Effector memory CD8-positive, alpha-beta T cell (primary cell): ENCODE results near the gene RHOBTB3.
"Not testable (repeated sequence)": the region's sequence is repeated elsewhere in the genome, so short reads cannot be mapped to it uniquely, and the experiment has no call there.

Source experiments
- ATAC-seq: fragments of 150-1000 bp; cut with Tn5 transposase; replicated peaks from 2 replicates; pipeline ENCODE4 v1.10.0; 2021; ENCODE audit warnings: mild to moderate bottlenecking, moderate library complexity
- DNase-seq, 3 experiments: peaks; one replicate each; pipeline ENCODE4 v3.0.0; 2021
- H3K27ac Mint-ChIP-seq, 2 donors: one replicate each; pipeline ENCODE4 v1.8.0; 2022; ENCODE audit warnings: mild to moderate bottlenecking in 2 of 2, mixed read lengths in 2 of 2, moderate library complexity in 2 of 2
- H3K27me3 Mint-ChIP-seq, 2 donors: one replicate each; pipeline ENCODE4 v1.8.0; 2022; ENCODE audit warnings: mixed read lengths in 2 of 2
- H3K36me3 Mint-ChIP-seq: one replicate; pipeline ENCODE4 v1.8.0; 2022; ENCODE audit warnings: mild to moderate bottlenecking, moderate library complexity, mixed read lengths; ENCODE audit not compliant: insufficient read depth
- H3K4me1 Mint-ChIP-seq, 2 donors: one replicate each; pipeline ENCODE4 v1.8.0; 2022; ENCODE audit warnings: low read depth in 2 of 2, mixed read lengths in 2 of 2
- H3K4me3 Mint-ChIP-seq, 2 donors: one replicate each; pipeline ENCODE4 v1.8.0; 2022; ENCODE audit warnings: mild to moderate bottlenecking in 2 of 2, mixed read lengths in 2 of 2, moderate library complexity in 2 of 2
- H3K9me3 Mint-ChIP-seq, 2 donors: one replicate each; pipeline ENCODE4 v1.8.0; 2022; ENCODE audit warnings: mixed read lengths in 2 of 2
- total RNA-seq, 9 experiments: gene quantifications; one replicate each; lab custom pipeline; 2026; lab: John Stamatoyannopoulos, UW

The RHOBTB3 gene, protein sequence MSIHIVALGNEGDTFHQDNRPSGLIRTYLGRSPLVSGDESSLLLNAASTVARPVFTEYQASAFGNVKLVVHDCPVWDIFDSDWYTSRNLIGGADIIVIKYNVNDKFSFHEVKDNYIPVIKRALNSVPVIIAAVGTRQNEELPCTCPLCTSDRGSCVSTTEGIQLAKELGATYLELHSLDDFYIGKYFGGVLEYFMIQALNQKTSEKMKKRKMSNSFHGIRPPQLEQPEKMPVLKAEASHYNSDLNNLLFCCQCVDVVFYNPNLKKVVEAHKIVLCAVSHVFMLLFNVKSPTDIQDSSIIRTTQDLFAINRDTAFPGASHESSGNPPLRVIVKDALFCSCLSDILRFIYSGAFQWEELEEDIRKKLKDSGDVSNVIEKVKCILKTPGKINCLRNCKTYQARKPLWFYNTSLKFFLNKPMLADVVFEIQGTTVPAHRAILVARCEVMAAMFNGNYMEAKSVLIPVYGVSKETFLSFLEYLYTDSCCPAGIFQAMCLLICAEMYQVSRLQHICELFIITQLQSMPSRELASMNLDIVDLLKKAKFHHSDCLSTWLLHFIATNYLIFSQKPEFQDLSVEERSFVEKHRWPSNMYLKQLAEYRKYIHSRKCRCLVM
- total RNA-seq = 0.39 to 12.2 (median 1.3) reads per million in 9 experiments

DNA sequence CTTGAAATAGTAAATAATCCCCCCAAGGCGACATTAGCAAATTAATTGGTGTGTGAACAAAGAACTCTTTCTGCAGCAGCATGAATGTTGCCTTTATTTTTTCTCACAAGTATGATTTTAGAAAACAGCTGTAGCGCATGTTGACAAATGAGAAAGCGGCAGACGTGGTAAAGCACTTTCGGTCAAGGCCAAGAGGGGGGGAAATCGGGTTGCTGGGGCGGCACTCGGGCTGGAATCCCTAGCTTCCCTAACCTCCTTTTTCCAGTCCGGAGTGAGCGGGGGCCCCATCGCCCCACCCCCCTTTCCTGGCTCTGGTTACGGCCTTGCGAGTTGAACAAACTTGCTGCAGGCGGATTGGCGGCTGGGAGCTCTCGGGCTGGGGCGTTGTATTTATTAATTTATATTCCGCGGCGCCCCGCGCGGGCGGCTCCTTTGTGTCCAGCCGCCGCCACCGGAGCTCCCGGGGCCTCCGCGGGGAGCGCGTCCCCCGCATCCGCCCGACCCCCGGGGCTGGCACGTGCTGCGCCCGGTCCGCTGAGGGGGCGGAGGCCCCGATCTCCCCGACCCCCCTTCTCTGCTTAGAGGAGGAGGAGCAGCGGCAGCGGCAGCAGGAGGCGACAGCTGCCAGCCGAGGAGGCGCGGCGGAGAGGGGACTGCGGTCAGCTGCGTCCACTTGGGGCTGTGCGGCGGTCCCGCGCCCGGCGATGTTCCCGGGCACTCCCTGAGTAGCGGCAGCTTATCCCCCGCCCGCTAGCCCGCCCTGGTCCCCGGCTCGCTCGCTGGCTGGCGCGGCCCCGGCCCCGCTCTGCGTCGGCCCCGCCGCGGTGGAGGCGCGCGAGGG, at the start of gene RHOBTB3:
TSS of gene RHOBTB3 (plus strand) at position 607 of the 841 bp plus-strand sequence. CDS start 347 bp downstream, outside the sequence.
- ATAC-seq (peak; percentile 74), DNase-seq (peak; percentile 9 to 19 (median 15))
- Mint-ChIP-seq H3K9me3 (no peaks in the 10 kb centered on the region), H3K4me3 (peak within 1 kb of the TSS; percentile 74 to 83), H3K36me3 (no peaks in the 10 kb centered on the region), H3K27me3 (peaks cover 42 to 48% of the 10 kb centered on the region in 2 donors), H3K4me1 (peaks cover 11 to 14% of the 10 kb centered on the region in 2 donors), H3K27ac (no peak within 1 kb of the TSS)

DNA sequence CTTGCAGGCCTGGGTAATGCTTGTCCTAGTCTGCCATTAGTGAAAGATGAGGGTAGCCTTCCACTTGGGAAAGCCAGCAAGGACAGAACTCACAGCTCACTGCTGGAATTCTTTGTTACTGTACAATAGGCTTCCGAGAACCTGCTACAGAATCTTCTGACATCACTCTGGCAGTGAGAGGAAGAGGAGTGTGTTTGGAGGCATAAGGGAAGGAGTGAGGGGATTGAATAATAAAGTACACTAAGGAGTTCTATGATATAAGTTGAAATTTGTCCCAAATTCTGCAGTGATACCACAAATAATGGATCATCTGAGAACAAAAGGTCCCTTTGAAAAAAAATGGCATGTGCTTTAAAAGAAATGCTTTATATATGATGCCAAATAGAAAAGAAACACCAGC, 48.2 kb upstream of the RHOBTB3 start, which contains the start of gene SPATA9:
TSS of gene SPATA9 (minus strand) at position 101 of the 400 bp plus-strand sequence. CDS start 137 bp downstream, outside the sequence.
- no peak for ATAC-seq

DNA sequence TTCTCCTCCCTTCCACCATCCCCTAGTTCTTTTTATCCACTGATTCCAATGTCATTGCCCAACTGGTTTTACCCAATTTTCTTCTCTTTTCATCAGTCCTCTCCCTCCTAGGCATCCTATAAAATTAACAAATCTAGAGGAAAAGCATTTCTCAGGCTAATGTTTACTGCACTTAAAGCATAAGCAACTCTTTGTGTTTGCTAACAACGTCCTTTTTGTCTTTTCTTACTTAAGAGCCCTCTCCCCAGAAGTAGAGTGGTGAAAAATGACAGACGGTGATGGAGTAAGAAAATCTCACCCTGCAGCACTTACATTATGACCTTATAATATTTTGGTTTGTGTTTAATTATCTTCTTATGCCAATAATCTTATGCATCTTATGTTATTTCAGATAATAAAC, 46.8 kb upstream of the RHOBTB3 start:
- Mint-ChIP-seq H3K36me3 (no peaks in the 10 kb centered on the region), H3K27ac (no peak overlapping the region), H3K9me3 (no peaks in the 10 kb centered on the region), H3K27me3 (peaks cover 33 to 46% of the 10 kb centered on the region in 2 donors), H3K4me3 (no peak overlapping the region), H3K4me1 (no peaks in the 10 kb centered on the region)
- DNase-seq (no peak), ATAC-seq (no peak)

More for the DNA sequence above, 48.2 kb upstream of the RHOBTB3 start, which contains the start of gene SPATA9:
- Mint-ChIP-seq H3K9me3 (no peaks in the 10 kb centered on the region), H3K27me3 (peaks cover 38 to 49% of the 10 kb centered on the region in 2 donors), H3K4me3 (no peak within 1 kb of the TSS), H3K4me1 (no peaks in the 10 kb centered on the region), H3K27ac (no peak within 1 kb of the TSS), H3K36me3 (no peaks in the 10 kb centered on the region)
- no peak for DNase-seq

DNA sequence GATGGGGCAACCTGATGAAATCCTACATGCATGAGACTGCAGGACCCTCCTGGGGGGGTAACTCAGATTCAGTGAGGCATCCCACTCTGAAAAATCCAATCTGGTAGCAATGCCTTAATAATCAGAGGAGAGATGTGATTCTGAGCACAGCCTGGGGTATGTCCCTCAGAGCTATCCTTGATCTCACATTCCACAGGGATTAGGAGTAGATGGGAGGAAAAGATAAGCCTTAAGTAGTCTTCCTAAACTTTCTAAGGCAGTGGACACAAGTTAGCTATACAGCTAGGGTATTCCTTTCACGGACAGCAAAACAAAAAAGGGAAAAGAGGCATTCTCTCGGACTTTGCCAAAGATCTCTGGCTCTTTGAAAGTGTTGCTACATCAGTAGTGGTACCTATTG, 44.5 kb upstream of the RHOBTB3 start:
- Mint-ChIP-seq H3K4me3 (no peak overlapping the region), H3K9me3 (no peaks in the 10 kb centered on the region)

DNA sequence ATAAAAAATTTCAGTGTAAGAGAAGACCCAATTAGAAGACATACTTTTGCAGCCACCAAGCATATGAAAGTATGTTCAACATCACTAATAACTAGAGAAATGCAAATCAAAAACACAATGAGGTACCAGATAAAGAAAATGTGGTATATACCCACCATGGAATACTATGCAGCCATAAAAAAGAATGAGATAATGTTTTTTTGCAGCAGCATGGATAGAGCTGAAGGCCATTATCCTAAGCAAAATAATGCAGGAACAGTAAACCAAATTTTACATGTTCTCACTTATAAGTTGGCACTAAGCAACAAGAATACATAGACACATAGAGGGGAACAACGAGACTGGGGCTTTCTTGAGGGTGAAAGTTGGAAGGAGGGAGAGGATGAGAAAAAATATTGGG, 41.5 kb upstream of the RHOBTB3 start:
- no peak overlapping the region for H3K27ac Mint-ChIP-seq
- H3K36me3 Mint-ChIP-seq = no peaks in the 10 kb centered on the region
- ATAC-seq = no peak
- no peak for DNase-seq
- peaks cover 6 to 10% of the 10 kb centered on the region in 2 donors for H3K27me3 Mint-ChIP-seq
- H3K4me3 Mint-ChIP-seq = no peak overlapping the region
- H3K9me3 Mint-ChIP-seq = no peaks in the 10 kb centered on the region
- H3K4me1 Mint-ChIP-seq = no peaks in the 10 kb centered on the region

More for the DNA sequence above, 44.5 kb upstream of the RHOBTB3 start:
- Mint-ChIP-seq H3K4me1 (no peaks in the 10 kb centered on the region), H3K27me3 (peaks cover 24 to 36% of the 10 kb centered on the region in 2 donors), H3K36me3 (no peaks in the 10 kb centered on the region), H3K27ac (no peak overlapping the region)
- ATAC-seq (no peak), DNase-seq (no peak)

DNA sequence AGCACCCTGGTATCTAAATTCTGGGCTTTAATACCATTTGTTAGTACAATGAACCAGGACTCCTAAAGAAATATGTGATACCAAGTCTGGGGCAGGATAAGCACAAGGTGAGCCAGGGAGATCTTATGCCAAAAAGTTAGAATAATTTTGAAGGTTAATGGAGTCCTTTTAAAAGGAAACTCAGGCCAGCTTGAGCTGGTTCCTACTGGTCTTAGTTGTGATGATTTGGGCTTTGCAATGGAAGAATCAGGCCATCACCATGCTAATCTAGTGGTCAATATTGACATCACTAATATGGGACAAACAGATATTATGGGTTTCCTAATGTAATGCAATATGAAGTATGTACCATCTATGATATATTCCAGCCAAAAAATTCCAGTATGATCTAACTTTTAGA, 40.8 kb upstream of the RHOBTB3 start:
- Mint-ChIP-seq H3K4me3 (no peak overlapping the region), H3K4me1 (no peaks in the 10 kb centered on the region), H3K36me3 (no peaks in the 10 kb centered on the region), H3K9me3 (no peaks in the 10 kb centered on the region), H3K27ac (no peak overlapping the region), H3K27me3 (peaks cover 3 to 6% of the 10 kb centered on the region in 2 donors)
- no peak for ATAC-seq
- no peak for DNase-seq

DNA sequence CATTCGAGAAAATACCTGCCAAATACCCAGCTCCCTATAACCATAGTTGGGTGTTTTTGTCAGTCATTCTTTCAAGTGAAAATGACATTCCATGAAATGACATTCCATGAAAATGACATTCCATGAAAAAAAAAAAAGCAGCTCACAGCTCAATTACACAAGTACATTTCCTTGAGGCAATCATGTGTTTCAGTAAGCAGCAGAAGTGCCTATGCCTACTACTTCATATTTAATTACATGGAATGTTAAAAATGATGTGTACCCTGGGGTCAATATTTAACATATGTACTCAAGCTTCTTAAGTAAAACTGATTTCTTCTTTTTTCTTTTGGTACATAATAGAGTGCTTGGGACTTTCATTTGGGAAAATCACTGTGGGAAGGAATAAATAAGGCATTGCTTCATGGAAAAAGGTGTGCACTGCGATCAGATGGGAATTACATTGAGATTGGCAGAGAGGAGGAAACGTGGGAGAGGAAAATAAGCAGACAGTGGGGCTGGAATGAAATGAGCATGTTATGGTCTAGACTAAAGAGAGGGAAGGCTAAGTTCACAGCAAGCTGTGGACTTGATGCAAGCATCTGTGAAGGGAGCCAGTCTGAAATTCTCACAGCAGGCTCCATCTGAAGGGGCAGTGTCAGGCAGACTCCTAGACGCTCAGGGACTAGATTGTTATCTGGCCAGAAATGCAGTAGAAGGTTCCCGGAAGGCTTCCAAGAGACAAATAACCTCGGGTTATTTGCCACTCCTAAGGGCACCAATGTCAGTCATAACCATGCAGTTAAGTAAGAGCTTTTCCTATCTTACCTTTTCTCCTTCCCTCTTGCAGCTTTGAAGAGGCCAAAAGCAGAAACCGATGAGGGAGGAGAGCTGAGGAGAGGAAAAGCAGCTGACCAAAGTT, 33.1 kb upstream of the RHOBTB3 start:
- Mint-ChIP-seq H3K36me3 (no peaks in the 10 kb centered on the region), H3K4me1 (no peaks in the 10 kb centered on the region), H3K4me3 (no peak overlapping the region), H3K27me3 (peaks cover 24 to 25% of the 10 kb centered on the region in 2 donors), H3K27ac (no peak overlapping the region), H3K9me3 (no peaks in the 10 kb centered on the region)
- ATAC-seq (no peak), DNase-seq (no peak)

DNA sequence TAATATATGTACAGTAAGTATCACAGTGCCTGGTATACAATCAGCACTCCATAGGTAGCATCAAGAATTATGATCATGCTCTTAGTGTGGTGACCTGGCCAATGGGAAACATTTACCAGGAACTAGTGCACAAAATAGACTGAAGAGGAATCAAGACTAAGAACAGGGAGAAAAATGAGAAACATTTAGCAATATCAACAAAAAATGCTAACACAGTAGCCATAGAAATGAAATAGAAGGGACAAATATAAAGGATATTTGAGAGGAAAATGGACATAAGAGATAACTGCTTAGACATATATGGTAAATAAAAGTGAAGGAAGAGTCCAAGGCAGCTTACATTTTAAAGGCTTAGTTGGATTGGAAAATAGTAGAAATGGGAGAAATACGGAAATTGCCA, 31.8 kb upstream of the RHOBTB3 start:
- Mint-ChIP-seq H3K27ac (no peak overlapping the region), H3K27me3 (peaks cover 24 to 25% of the 10 kb centered on the region in 2 donors), H3K9me3 (no peaks in the 10 kb centered on the region), H3K36me3 (no peaks in the 10 kb centered on the region), H3K4me3 (no peak overlapping the region), H3K4me1 (no peaks in the 10 kb centered on the region)
- DNase-seq (no peak), ATAC-seq (no peak)

DNA sequence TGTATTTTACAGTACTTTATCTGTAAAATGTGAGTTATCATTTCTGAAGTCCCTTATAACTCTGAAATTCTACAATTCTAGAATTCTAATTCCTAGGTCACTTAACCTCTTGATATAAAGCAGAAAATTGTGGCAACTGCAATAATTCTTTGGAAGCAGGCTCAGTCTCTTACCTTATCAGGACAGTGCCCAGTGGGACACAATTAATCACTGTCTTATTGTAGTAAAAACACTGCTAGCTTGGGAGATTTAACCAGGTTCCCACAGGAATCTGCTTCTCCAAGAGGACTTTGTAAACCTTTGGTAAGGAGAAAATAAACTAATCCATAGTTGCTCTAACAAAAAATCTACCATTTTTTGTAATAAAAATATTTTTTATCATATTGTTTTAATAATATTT, 30.1 kb upstream of the RHOBTB3 start:
- Mint-ChIP-seq H3K27me3 (peaks cover 24 to 25% of the 10 kb centered on the region in 2 donors), H3K4me1 (no peaks in the 10 kb centered on the region), H3K4me3 (no peak overlapping the region), H3K36me3 (no peaks in the 10 kb centered on the region), H3K9me3 (no peaks in the 10 kb centered on the region), H3K27ac (no peak overlapping the region)
- no peak for DNase-seq
- ATAC-seq = no peak

DNA sequence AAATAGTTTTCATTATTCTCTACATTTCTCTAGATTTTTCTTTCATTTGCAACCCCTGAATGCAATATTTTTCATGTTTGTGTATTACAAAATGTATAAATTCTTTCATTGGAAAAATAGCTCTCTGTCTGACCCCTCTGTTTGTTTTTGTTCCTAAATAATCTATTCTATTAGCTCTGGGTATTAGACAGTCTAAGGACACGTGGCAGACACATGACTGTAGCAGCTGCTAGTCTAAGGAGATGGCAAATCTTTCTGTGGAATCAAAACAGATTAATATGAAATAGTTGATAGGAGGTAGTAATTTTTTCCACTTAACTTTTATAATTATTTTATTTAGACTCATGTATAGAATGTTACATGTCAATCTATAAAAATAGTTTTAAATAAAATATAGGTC, 27.0 kb upstream of the RHOBTB3 start:
- Mint-ChIP-seq H3K4me1 (no peaks in the 10 kb centered on the region), H3K27ac (no peak overlapping the region), H3K9me3 (no peaks in the 10 kb centered on the region), H3K27me3 (peaks cover 17 to 23% of the 10 kb centered on the region in 2 donors), H3K4me3 (no peak overlapping the region), H3K36me3 (no peaks in the 10 kb centered on the region)
- DNase-seq = no peak
- ATAC-seq = no peak

DNA sequence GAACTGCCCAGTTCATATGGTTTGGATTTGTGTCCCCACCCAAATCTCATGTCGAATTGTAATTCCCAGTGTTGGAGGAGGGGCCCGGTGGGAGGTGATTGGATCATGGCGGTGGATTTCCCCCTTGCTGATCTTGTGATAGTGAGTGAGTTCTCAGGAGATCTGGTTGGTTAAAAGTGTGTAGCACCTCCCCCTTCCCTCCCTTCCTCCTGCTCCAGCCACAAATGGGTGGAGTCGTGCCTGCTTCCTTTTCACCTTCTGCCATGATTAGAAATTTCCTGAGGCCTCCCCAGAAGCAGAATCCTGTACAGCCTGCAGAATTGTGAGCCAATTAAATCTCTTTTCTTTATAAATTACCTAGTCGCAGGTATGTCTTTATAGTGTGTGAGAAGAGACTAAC, 24.9 kb upstream of the RHOBTB3 start:
- H3K4me3 Mint-ChIP-seq, H3K9me3 Mint-ChIP-seq, H3K4me1 Mint-ChIP-seq, DNase-seq, H3K36me3 Mint-ChIP-seq, ATAC-seq, H3K27ac Mint-ChIP-seq: not testable (repeated sequence)
- peaks cover 10 to 25% of the 10 kb centered on the region in 2 donors for H3K27me3 Mint-ChIP-seq

DNA sequence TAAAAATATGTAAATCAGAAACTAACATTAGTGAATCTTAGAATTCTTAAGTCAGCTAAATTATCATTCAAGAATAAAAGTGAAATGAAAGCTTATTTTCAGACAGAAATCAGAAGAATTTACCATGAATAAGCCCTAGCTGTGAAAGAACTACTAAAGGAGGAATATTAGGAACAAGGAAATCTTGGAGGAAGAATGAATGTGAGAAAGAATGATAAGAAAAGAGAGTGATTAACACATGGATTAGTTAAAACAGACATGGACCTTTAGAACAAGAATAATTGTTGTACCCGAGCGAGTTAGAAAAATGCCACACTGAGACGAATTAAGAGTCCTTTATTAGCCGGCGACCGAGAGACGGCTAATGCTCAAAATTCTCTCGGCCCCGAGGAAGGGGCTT, 24.1 kb upstream of the RHOBTB3 start:
- H3K4me3 Mint-ChIP-seq = no peak overlapping the region
- no peak overlapping the region for H3K27ac Mint-ChIP-seq
- DNase-seq (no peak), ATAC-seq (no peak)
- no peaks in the 10 kb centered on the region for H3K9me3 Mint-ChIP-seq
- no peaks in the 10 kb centered on the region for H3K36me3 Mint-ChIP-seq
- H3K4me1 Mint-ChIP-seq = no peaks in the 10 kb centered on the region
- H3K27me3 Mint-ChIP-seq = peaks cover 10 to 30% of the 10 kb centered on the region in 2 donors
